ENCODE results near the gene SNAPC4. TPM values are rescaled to one million over a fixed set of nuclear protein-coding genes. Genes with fewer than 3 reads are reported as not detected.

SNAPC4 gene
- polyA plus RNA-seq, 1 of the 3 experiments (the other 2 are of a cell fraction): 9.2 TPM

DNA sequence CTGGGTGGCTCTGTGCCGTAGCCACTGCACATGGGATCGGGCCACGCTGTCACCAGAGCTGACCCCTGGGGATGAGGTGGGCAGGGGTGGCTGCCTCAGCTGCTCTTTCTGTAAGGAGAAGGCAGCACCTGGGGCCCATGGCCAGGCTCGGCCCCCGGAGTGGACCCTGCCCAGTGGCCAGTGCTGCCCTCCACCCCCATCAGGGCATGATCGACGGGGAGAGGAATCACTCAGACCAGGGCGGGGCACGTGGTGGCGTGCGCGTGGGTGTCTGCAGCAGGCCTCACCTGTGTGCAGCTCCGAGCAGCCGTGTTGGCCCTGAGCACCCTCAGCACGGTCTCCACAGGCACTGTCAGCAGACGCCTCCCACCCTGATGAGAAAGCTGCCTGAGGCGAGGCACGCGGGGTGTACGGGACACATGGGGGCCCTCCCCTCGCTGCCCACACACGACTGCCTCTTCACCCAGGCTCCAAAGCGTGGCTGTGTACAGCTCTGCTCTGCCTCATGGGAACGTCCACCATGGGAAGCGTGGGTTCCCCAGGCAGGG lies 17.9 kb downstream of the SNAPC4 start:
- H3K4me1 ChIP-seq (ENCODE audit: control insufficient read depth in 1 of 2, insufficient read depth in 2 of 2, low read depth in 1 of 2, low read length in 1 of 2): no peaks in the 10 kb centered on the region
- CTCF ChIA-PET: interaction anchor here (0.8 to 1.3 kb wide), 2 partner anchors 17 to 19 kb away, joined by 3 to 10 read pairs; partner anchors contain the start of gene DNLZ
- peaks cover 5% of the 10 kb centered on the region for H3F3A ChIP-seq (replicated peaks; ENCODE audit: insufficient read depth)
- H2AFZ ChIP-seq (ENCODE audit: low read depth): no peak overlapping the region
- H3K9me2 ChIP-seq: no peaks in the 10 kb centered on the region
- H4K20me1 ChIP-seq (ENCODE audit: insufficient read depth): no peaks in the 10 kb centered on the region
- TF ChIP-seq CHD2 (IDR thresholded peaks at IDR 0.05; ENCODE audit: low read length, partially characterized antibody) (no peak), NFIC (IDR thresholded peaks at IDR 0.05; ENCODE audit: borderline replicate concordance) (no peak), MEF2A (IDR thresholded peaks at IDR 0.05; ENCODE audit: borderline replicate concordance, low read depth) (no peak), GATA2 (CRISPR knock-in tag; IDR thresholded peaks at IDR 0.05) (no peak), ELF1 (IDR thresholded peaks at IDR 0.05) (no peak), NRF1 (IDR thresholded peaks at IDR 0.05; ENCODE audit: low read depth, low read length) (no peak), RFX5 (IDR thresholded peaks at IDR 0.05; ENCODE audit: low read length) (no peak), CTCF (IDR thresholded peaks at IDR 0.05) (no peak)
- TF ChIP-seq, protein P1, sequence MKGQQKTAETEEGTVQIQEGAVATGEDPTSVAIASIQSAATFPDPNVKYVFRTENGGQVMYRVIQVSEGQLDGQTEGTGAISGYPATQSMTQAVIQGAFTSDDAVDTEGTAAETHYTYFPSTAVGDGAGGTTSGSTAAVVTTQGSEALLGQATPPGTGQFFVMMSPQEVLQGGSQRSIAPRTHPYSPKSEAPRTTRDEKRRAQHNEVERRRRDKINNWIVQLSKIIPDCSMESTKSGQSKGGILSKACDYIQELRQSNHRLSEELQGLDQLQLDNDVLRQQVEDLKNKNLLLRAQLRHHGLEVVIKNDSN (IDR thresholded peaks at IDR 0.05; ENCODE audit: borderline replicate concordance, low read depth): no peak
- no peaks in the 10 kb centered on the region for H3K27me3 ChIP-seq (ENCODE audit: insufficient read depth)
- H3K9ac ChIP-seq: no peak overlapping the region
- H3K79me2 ChIP-seq (ENCODE audit: insufficient read depth): no peaks in the 10 kb centered on the region
- H3K4me2 ChIP-seq: no peak overlapping the region
- POLR2A ChIA-PET: interaction anchor here (0.7 to 1.3 kb wide), 2 partner anchors 12 to 19 kb away, joined by 3 read pairs; no protein-coding TSS in a partner anchor
- H3K27ac ChIP-seq (ENCODE audit: low read depth in 2 of 2, low read length in 1 of 2): no peak overlapping the region
- H3K36me3 ChIP-seq (replicated peaks in 1 of 2; ENCODE audit: control insufficient read depth in 1 of 2, insufficient read depth in 2 of 2, low read length in 1 of 2): peaks cover 18 to 66% of the 10 kb centered on the region in 2 experiments
- H3K4me3 ChIP-seq (ENCODE audit: low read depth in 2 of 2, low read length in 1 of 2): no peak overlapping the region
- no peak for DNase-seq
- 97% methylated on average over 4 of the region's 25 CpGs for WGBS (ENCODE audit: low lambda C conversion rate)
- no peaks in the 10 kb centered on the region for H3K9me3 ChIP-seq

- TF ChIP-seq FOSL2 (IDR thresholded peaks at IDR 0.05; ENCODE audit: borderline replicate concordance, low read depth): no peak
- no peak for TF ChIP-seq JUND (IDR thresholded peaks at IDR 0.05)
- TF ChIP-seq RFX5 (IDR thresholded peaks at IDR 0.05; ENCODE audit: low read length): no peak
- Histone ChIP-seq H3K27ac (ENCODE audit: low read depth in 2 of 2, low read length in 1 of 2) (no peak overlapping the region), H4K20me1 (ENCODE audit: insufficient read depth) (no peaks in the 10 kb centered on the region), H3K9me3 (no peaks in the 10 kb centered on the region), H3K9ac (no peak overlapping the region), H3K27me3 (ENCODE audit: insufficient read depth) (no peaks in the 10 kb centered on the region), H3K9me2 (no peaks in the 10 kb centered on the region), H3F3A (replicated peaks; ENCODE audit: insufficient read depth) (peaks cover 5% of the 10 kb centered on the region), H3K4me3 (ENCODE audit: low read depth in 2 of 2, low read length in 1 of 2) (no peak overlapping the region), H3K79me2 (ENCODE audit: insufficient read depth) (no peaks in the 10 kb centered on the region), H3K4me2 (no peak overlapping the region), H3K4me1 (ENCODE audit: control insufficient read depth in 1 of 2, insufficient read depth in 2 of 2, low read depth in 1 of 2, low read length in 1 of 2) (no peaks in the 10 kb centered on the region), H2AFZ (ENCODE audit: low read depth) (no peak overlapping the region), H3K36me3 (replicated peaks in 1 of 2; ENCODE audit: control insufficient read depth in 1 of 2, insufficient read depth in 2 of 2, low read length in 1 of 2) (peaks cover 14 to 65% of the 10 kb centered on the region in 2 experiments)
- CTCF ChIA-PET: interaction anchor here (0.6 to 1.3 kb wide), 4 partner anchors 12 to 18 kb away, joined by 3 to 10 read pairs (median 4); partner anchors contain the start of genes DNLZ and SNAPC4
- 95% methylated on average over 9 of the region's 9 CpGs for WGBS (ENCODE audit: low lambda C conversion rate)
- POLR2A ChIA-PET: no interaction called here
- no peak for DNase-seq
These were observed 18.7 kb downstream of the SNAPC4 start for GRCh38 chr9:136381311-136381710.
